ENCODE measurements around the gene DOC2A. TPM values are rescaled to one million over a fixed set of nuclear protein-coding genes. Genes with fewer than 3 reads are reported as not detected.

DOC2A gene
- total and polyA plus RNA-seq, 10 of the 15 experiments (the other 5 are each of a cell fraction or from before 2014, with no cell fraction given), result 0.06 to 0.17 (median 0.12) TPM; not detected in 6

GRCh38 chr16:29961479-29962343 lies 49.1 kb downstream of the DOC2A start, which contains the start of gene TMEM219 (continued):
- TF ChIP-seq EGR1 (IDR thresholded peaks at IDR 0.05; ENCODE audit: borderline replicate concordance in 1 of 2, low read depth in 2 of 2, low read length in 2 of 2) (peak in 1 of 2 experiments; percentile 47; a peak in 1 of 3 replicates), POLR2AphosphoS5 (IDR thresholded peaks at IDR 0.05; ENCODE audit: low read length) (peak; percentile 84), USF1 (IDR thresholded peaks at IDR 0.05; ENCODE audit: borderline replicate concordance, extremely low read length, insufficient read depth, low read depth, low read length) (peak; percentile 43), MYC (IDR thresholded peaks at IDR 0.05; ENCODE audit: insufficient read depth, insufficient read length, insufficient replicate concordance, low read length, severe bottlenecking) (no peak), BCLAF1 (IDR thresholded peaks at IDR 0.05) (peak; percentile 90), ZBTB40 (IDR thresholded peaks at IDR 0.05; ENCODE audit: borderline replicate concordance) (peak; percentile 28; the same call in 1 of the 2 replicates), MTA2 (IDR thresholded peaks at IDR 0.05; ENCODE audit: low read depth) (no peak), POU2F2 (IDR thresholded peaks at IDR 0.05; ENCODE audit: borderline replicate concordance, low read depth, low read length) (peak; percentile 48; the same call in 1 of the 3 replicates), CREM (IDR thresholded peaks at IDR 0.05; ENCODE audit: low read depth) (peak; percentile 51; the same call in 1 of the 2 replicates), SIX5 (IDR thresholded peaks at IDR 0.05; ENCODE audit: low read depth, low read length, severe bottlenecking) (peak; percentile 20), SREBF2 (IDR thresholded peaks at IDR 0.05; ENCODE audit: low read length) (no peak), BRCA1 (IDR thresholded peaks at IDR 0.05; ENCODE audit: low read depth, low read length) (no peak), RB1 (IDR thresholded peaks at IDR 0.05; ENCODE audit: borderline replicate concordance) (peak; percentile 56; the same call in 1 of the 2 replicates), CREB1 (IDR thresholded peaks at IDR 0.05; ENCODE audit: low read depth) (peak; percentile 55), HDGF (IDR thresholded peaks at IDR 0.05) (0 out of 2 replicates have a peak, but pooled peaks have one; percentile 14), PAX5 (IDR thresholded peaks at IDR 0.05; ENCODE audit: borderline replicate concordance, low read depth, low read length) (peak; percentile 8; the same call in 1 of the 2 replicates), NR2C1 (IDR thresholded peaks at IDR 0.05) (peak; percentile 24; the same call in 1 of the 2 replicates), SKIL (IDR thresholded peaks at IDR 0.05; ENCODE audit: low read depth, poor library complexity, severe bottlenecking) (peak; percentile 51)

Data from GM12878 (cell line).